Stimulated activated CD8-positive, alpha-beta memory T cell treated with anti-CD3 and anti-CD28 coated beads, Interleukin-15, amount 100 ng/mL, for 48 hours (primary cell): ENCODE measurements around the gene ATOSA.
A peak's percentile ranks its signal among the peaks of the same experiment; 100 is the strongest.

Source experiments
- DNase-seq, 2 donors: peaks; one replicate each; pipeline ENCODE4 v3.0.0-alpha.2; 2020; ENCODE audit warnings: low read depth in 2 of 2

ATOSA gene

GRCh38 chr15:52652984-52653383 lies 26.2 kb downstream of the ATOSA start:
- no peak for DNase-seq

DNA sequence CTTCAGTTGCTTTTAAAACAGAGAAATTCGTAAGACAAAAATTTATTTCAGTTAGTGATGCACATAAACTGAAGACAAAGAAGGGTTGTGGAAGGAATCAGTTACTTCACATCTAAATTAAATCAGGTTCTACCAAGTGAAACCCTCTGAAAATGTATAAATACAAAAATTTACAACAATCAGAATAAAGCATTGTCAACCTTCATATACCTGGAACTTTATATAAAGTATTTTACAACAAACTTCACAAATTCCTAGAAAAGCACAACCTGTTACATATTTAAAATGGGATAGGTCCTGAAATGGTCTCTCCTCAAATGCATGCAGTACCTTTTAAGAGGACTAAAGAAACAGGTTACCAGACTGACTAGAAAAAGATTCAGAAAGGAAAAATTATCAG lies 26.9 kb downstream of the ATOSA start:
- no peak for DNase-seq

DNA sequence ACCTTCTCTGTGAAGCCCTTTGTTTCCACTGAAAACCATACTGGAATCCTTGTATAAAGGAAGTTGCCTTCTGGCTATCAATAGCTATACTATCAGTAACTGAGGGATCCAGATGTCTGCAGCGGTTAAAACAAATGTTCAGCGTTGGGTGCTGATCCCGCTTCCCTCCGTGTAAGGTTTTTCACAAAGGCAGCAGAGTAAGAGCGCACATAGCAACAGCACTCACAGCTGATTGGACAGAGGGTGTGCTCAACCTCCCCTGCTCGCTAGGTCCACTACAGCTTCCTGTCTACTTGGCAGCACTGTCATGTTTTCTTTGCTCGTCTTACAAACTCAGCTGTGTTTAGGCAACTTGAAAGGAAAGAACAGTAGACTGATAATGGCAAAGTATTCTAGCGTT lies 27.3 kb downstream of the ATOSA start:
- DNase-seq, result peak in 1 of 2 donors; percentile 26

GRCh38 chr15:52651114-52651513 lies 28.1 kb downstream of the ATOSA start:
- no peak for DNase-seq

DNA sequence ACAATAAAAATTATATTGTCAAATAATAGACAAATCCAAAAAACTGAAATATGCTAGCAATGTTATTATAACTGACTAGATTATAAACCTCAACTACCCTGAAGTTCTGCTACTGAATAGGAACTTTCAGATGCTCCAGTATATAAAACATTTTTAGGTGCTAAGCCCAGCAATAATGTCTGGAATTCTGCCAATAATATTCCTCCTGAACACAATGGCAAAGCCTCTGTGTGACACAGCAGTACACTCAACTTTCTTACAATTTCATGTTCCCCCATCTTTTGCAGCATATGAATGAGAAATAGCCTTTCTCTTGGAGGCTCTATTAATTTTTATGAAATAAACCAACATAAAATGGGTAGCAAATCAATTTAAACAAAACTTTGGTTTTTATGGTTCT lies 29.5 kb downstream of the ATOSA start:
- no peak for DNase-seq

DNA sequence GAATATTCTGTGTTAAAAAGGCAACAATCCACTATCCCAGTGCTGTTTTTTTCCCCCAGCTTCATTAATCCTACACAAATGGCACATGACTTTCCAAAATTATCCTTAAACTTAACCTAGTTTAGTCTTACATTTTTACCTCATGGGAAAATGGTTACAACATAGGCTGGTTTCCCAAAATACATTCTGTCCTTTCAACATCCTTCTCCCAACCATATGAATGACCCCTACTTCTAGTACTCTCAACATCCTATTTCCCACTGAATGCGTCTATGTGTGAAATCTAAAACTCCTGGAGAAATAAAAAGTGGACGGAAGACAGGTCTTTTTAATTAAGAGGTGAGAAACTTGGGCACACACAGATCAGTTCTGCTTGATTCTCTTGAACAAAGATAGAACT lies 33.3 kb downstream of the ATOSA start:
- no peak for DNase-seq

DNA sequence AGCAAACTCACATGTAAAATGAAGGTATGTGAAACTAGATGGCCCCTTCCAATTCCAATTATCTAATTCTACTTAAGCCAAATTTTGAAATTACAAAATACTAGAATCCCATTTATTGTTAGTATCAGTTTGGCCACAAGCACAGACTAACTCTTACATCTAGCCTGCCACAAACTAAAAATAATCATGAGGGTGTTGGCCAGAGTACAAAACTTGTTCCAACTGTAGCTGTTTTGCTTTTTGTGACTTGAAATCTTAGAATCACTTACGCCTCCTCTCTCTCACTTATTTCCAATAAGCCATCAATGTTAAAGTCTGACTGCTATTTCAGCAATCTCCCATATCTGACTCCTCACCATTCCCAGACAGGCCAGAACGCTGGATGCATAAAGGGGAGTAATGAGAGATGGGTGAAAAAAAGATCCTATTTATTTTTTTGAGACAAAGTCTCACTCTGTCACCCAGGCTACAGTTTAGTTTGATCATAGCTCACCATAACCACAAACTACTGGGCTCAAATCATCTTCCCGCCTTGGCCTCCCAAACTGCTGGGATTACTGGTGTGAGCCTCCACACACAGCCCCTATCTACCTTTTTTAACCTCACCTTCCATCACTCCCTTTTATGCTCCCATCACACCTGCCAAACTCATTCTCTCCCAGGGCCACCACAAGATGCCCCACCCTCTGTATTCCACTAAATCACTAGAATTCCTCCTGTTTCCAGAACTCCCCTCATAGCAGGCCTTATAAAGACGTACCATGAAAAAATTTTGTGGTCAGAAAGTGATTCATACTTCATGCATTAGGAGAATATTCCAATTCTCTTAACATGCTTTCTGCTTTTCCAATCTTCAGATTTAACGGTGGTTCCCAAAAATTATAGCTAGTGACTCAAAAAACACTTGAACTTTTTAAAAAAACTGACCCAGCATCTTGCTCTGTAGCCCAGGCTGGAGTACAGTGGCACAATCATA lies 36.5 kb downstream of the ATOSA start:
- DNase-seq, result no peak

DNA sequence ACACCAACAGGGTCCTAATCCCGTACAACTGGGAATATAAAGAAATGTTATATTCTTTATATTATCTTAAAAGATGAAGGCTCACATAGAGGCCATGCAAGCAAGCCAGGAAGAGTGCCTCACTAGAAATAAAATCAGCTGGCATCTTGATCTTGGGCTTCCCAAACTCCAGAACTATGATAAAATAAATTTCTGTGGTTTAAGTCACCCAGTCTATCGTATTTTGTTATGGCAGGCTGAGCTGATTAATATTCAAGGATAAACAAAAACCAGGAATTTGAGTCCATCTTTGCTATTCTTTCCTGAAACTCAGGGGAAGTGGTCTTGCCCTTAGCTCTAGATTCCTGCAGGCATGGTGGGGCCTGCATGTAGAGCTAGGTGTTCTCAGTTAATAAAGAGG lies 42.7 kb downstream of the ATOSA start:
- no peak for DNase-seq

GRCh38 chr15:52635908-52636307 lies 43.3 kb downstream of the ATOSA start:
- no peak for DNase-seq
